Measurements from ENCODE around the gene C2orf92.

The C2orf92 gene

GRCh38 chr2:97739020-97739892 lies 69.7 kb downstream of the C2orf92 start:
- Histone ChIP-seq H3K4me1 (ENCODE audit: control insufficient read depth, insufficient read depth, low read length) (no peaks in the 10 kb centered on the region), H3K9me3 (ENCODE audit: control insufficient read depth, insufficient read depth, low read length) (no peaks in the 10 kb centered on the region), H3K9ac (ENCODE audit: low read depth, low read length) (no peak overlapping the region), H3K4me3 (ENCODE audit: low read depth, low read length) (no peak overlapping the region), H3K27me3 (ENCODE audit: control insufficient read depth, insufficient read depth, low read length) (no peaks in the 10 kb centered on the region), H3K36me3 (ENCODE audit: control insufficient read depth, insufficient read depth, low read length) (no peaks in the 10 kb centered on the region)

- Histone ChIP-seq H3K4me3 (ENCODE audit: low read depth, low read length) (no peak overlapping the region), H3K36me3 (ENCODE audit: control insufficient read depth, insufficient read depth, low read length) (no peaks in the 10 kb centered on the region), H3K9ac (ENCODE audit: low read depth, low read length) (no peak overlapping the region), H3K9me3 (ENCODE audit: control insufficient read depth, insufficient read depth, low read length) (no peaks in the 10 kb centered on the region), H3K4me1 (ENCODE audit: control insufficient read depth, insufficient read depth, low read length) (no peaks in the 10 kb centered on the region), H3K27me3 (ENCODE audit: control insufficient read depth, insufficient read depth, low read length) (no peaks in the 10 kb centered on the region)
Measured at GRCh38 chr2:97739893-97740245, 70.4 kb downstream of the C2orf92 start.

GRCh38 chr2:97740590-97741182 lies 71.2 kb downstream of the C2orf92 start:
- no peaks in the 10 kb centered on the region for H3K27me3 ChIP-seq (ENCODE audit: control insufficient read depth, insufficient read depth, low read length)
- H3K4me3 ChIP-seq (ENCODE audit: low read depth, low read length) = no peak overlapping the region

GRCh38 chr2:97741251-97741650 lies 71.7 kb downstream of the C2orf92 start:
- Histone ChIP-seq H3K4me1 (ENCODE audit: control insufficient read depth, insufficient read depth, low read length) (no peaks in the 10 kb centered on the region), H3K4me3 (ENCODE audit: low read depth, low read length) (no peak overlapping the region), H3K36me3 (ENCODE audit: control insufficient read depth, insufficient read depth, low read length) (no peaks in the 10 kb centered on the region), H3K9ac (ENCODE audit: low read depth, low read length) (no peak overlapping the region), H3K27me3 (ENCODE audit: control insufficient read depth, insufficient read depth, low read length) (no peaks in the 10 kb centered on the region), H3K9me3 (ENCODE audit: control insufficient read depth, insufficient read depth, low read length) (no peaks in the 10 kb centered on the region)

More at GRCh38 chr2:97740590-97741182, 71.2 kb downstream of the C2orf92 start:
- Histone ChIP-seq H3K9me3 (ENCODE audit: control insufficient read depth, insufficient read depth, low read length) (no peaks in the 10 kb centered on the region), H3K36me3 (ENCODE audit: control insufficient read depth, insufficient read depth, low read length) (no peaks in the 10 kb centered on the region), H3K4me1 (ENCODE audit: control insufficient read depth, insufficient read depth, low read length) (no peaks in the 10 kb centered on the region), H3K9ac (ENCODE audit: low read depth, low read length) (no peak overlapping the region)

- H3K36me3 ChIP-seq (ENCODE audit: control insufficient read depth, insufficient read depth, low read length) = no peaks in the 10 kb centered on the region
- no peaks in the 10 kb centered on the region for H3K27me3 ChIP-seq (ENCODE audit: control insufficient read depth, insufficient read depth, low read length)
- no peaks in the 10 kb centered on the region for H3K4me1 ChIP-seq (ENCODE audit: control insufficient read depth, insufficient read depth, low read length)
- no peak overlapping the region for H3K9ac ChIP-seq (ENCODE audit: low read depth, low read length)
- no peaks in the 10 kb centered on the region for H3K9me3 ChIP-seq (ENCODE audit: control insufficient read depth, insufficient read depth, low read length)
- H3K4me3 ChIP-seq (ENCODE audit: low read depth, low read length) = no peak overlapping the region
Measured at GRCh38 chr2:97741686-97742085, 72.2 kb downstream of the C2orf92 start.

- H3K4me3 ChIP-seq (ENCODE audit: low read depth, low read length) = no peak overlapping the region
- no peaks in the 10 kb centered on the region for H3K27me3 ChIP-seq (ENCODE audit: control insufficient read depth, insufficient read depth, low read length)
- H3K9me3 ChIP-seq (ENCODE audit: control insufficient read depth, insufficient read depth, low read length) = no peaks in the 10 kb centered on the region
- H3K9ac ChIP-seq (ENCODE audit: low read depth, low read length) = no peak overlapping the region
- H3K4me1 ChIP-seq (ENCODE audit: control insufficient read depth, insufficient read depth, low read length) = no peaks in the 10 kb centered on the region
- no peaks in the 10 kb centered on the region for H3K36me3 ChIP-seq (ENCODE audit: control insufficient read depth, insufficient read depth, low read length)
Measured at GRCh38 chr2:97742381-97742847, 72.9 kb downstream of the C2orf92 start.

GRCh38 chr2:97743913-97744312 lies 74.4 kb downstream of the C2orf92 start:
- Histone ChIP-seq H3K36me3 (ENCODE audit: control insufficient read depth, insufficient read depth, low read length) (no peaks in the 10 kb centered on the region), H3K9me3 (ENCODE audit: control insufficient read depth, insufficient read depth, low read length) (no peaks in the 10 kb centered on the region), H3K4me1 (ENCODE audit: control insufficient read depth, insufficient read depth, low read length) (no peaks in the 10 kb centered on the region)

GRCh38 chr2:97745474-97746174 lies 76.1 kb downstream of the C2orf92 start:
- Histone ChIP-seq H3K9me3 (ENCODE audit: control insufficient read depth, insufficient read depth, low read length) (no peaks in the 10 kb centered on the region), H3K4me3 (ENCODE audit: low read depth, low read length) (no peak overlapping the region), H3K27me3 (ENCODE audit: control insufficient read depth, insufficient read depth, low read length) (no peaks in the 10 kb centered on the region), H3K36me3 (ENCODE audit: control insufficient read depth, insufficient read depth, low read length) (no peaks in the 10 kb centered on the region), H3K9ac (ENCODE audit: low read depth, low read length) (no peak overlapping the region), H3K4me1 (ENCODE audit: control insufficient read depth, insufficient read depth, low read length) (no peaks in the 10 kb centered on the region)

More at GRCh38 chr2:97743913-97744312, 74.4 kb downstream of the C2orf92 start:
- Histone ChIP-seq H3K27me3 (ENCODE audit: control insufficient read depth, insufficient read depth, low read length) (no peaks in the 10 kb centered on the region), H3K4me3 (ENCODE audit: low read depth, low read length) (no peak overlapping the region), H3K9ac (ENCODE audit: low read depth, low read length) (no peak overlapping the region)

GRCh38 chr2:97747285-97747684 lies 77.8 kb downstream of the C2orf92 start:
- Histone ChIP-seq H3K9ac (ENCODE audit: low read depth, low read length) (no peak overlapping the region), H3K4me3 (ENCODE audit: low read depth, low read length) (no peak overlapping the region), H3K9me3 (ENCODE audit: control insufficient read depth, insufficient read depth, low read length) (no peaks in the 10 kb centered on the region), H3K4me1 (ENCODE audit: control insufficient read depth, insufficient read depth, low read length) (peaks cover 5% of the 10 kb centered on the region), H3K27me3 (ENCODE audit: control insufficient read depth, insufficient read depth, low read length) (no peaks in the 10 kb centered on the region), H3K36me3 (ENCODE audit: control insufficient read depth, insufficient read depth, low read length) (no peaks in the 10 kb centered on the region)

- Histone ChIP-seq H3K9ac (ENCODE audit: low read depth, low read length) (no peak overlapping the region), H3K9me3 (ENCODE audit: control insufficient read depth, insufficient read depth, low read length) (no peaks in the 10 kb centered on the region), H3K4me1 (ENCODE audit: control insufficient read depth, insufficient read depth, low read length) (peaks cover 9% of the 10 kb centered on the region), H3K36me3 (ENCODE audit: control insufficient read depth, insufficient read depth, low read length) (no peaks in the 10 kb centered on the region), H3K27me3 (ENCODE audit: control insufficient read depth, insufficient read depth, low read length) (no peaks in the 10 kb centered on the region), H3K4me3 (ENCODE audit: low read depth, low read length) (no peak overlapping the region)
Measured at GRCh38 chr2:97747716-97748115, 78.2 kb downstream of the C2orf92 start.

- Histone ChIP-seq H3K9ac (ENCODE audit: low read depth, low read length) (no peak overlapping the region), H3K4me3 (ENCODE audit: low read depth, low read length) (no peak overlapping the region), H3K4me1 (ENCODE audit: control insufficient read depth, insufficient read depth, low read length) (peaks cover 9% of the 10 kb centered on the region), H3K36me3 (ENCODE audit: control insufficient read depth, insufficient read depth, low read length) (no peaks in the 10 kb centered on the region), H3K27me3 (ENCODE audit: control insufficient read depth, insufficient read depth, low read length) (no peaks in the 10 kb centered on the region), H3K9me3 (ENCODE audit: control insufficient read depth, insufficient read depth, low read length) (no peaks in the 10 kb centered on the region)
Measured at GRCh38 chr2:97749581-97749980, 80.1 kb downstream of the C2orf92 start.
